ENCODE results near the gene RNF183. TPM values are rescaled to one million over a fixed set of nuclear protein-coding genes. Genes with fewer than 3 reads are reported as not detected.
"Not testable (repeated sequence)": the region's sequence is repeated elsewhere in the genome, so short reads cannot be mapped to it uniquely, and the experiment has no call there.

Gene RNF183
- total RNA-seq, 3 donors from 2014 or later = 0.35 to 1.4 (median 1.1) TPM

- ATAC-seq (peak; percentile 58), DNase-seq (no peak)
- no peak overlapping the region for H3K4me3 ChIP-seq
- TF ChIP-seq, protein P1, sequence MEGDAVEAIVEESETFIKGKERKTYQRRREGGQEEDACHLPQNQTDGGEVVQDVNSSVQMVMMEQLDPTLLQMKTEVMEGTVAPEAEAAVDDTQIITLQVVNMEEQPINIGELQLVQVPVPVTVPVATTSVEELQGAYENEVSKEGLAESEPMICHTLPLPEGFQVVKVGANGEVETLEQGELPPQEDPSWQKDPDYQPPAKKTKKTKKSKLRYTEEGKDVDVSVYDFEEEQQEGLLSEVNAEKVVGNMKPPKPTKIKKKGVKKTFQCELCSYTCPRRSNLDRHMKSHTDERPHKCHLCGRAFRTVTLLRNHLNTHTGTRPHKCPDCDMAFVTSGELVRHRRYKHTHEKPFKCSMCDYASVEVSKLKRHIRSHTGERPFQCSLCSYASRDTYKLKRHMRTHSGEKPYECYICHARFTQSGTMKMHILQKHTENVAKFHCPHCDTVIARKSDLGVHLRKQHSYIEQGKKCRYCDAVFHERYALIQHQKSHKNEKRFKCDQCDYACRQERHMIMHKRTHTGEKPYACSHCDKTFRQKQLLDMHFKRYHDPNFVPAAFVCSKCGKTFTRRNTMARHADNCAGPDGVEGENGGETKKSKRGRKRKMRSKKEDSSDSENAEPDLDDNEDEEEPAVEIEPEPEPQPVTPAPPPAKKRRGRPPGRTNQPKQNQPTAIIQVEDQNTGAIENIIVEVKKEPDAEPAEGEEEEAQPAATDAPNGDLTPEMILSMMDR (IDR thresholded peaks at IDR 0.05) = no peak
- intact Hi-C loops (cut with DNase I, micrococcal nuclease) = no loop called here
- no peaks in the 10 kb centered on the region for H3K4me1 ChIP-seq (ENCODE audit: low read depth)
- no peaks in the 10 kb centered on the region for H3K36me3 ChIP-seq (ENCODE audit: low read depth)
- no peaks in the 10 kb centered on the region for H3K9me3 ChIP-seq
Observed at GRCh38 chr9:113257863-113258262, 45.3 kb downstream of the RNF183 start.

DNA sequence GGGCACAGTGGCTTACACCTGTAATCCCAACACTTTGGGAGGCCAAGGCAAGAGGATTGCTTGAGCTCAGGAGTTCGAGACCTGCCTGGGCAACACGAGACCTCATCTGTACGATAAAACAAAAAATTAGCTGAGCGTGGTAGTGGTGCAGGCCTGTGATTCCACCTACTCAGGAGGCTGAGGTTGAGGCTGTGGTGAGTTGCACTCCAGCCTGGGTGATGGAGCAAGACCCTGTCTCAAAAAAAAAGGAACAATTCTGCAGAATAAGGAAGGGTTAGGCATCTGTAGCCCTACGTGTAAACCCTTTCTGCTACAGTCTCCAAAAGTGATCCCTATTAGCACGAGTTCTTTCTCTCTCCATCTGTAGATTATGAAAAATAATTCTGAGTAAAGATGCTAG lies 47.7 kb downstream of the RNF183 start:
- H3K4me3 ChIP-seq = no peak overlapping the region
- H3K9me3 ChIP-seq = no peaks in the 10 kb centered on the region
- DNase-seq (no peak), ATAC-seq (peak; percentile 28)
- H3K36me3 ChIP-seq (ENCODE audit: low read depth) = no peaks in the 10 kb centered on the region
- intact Hi-C loops (cut with DNase I, micrococcal nuclease) = no loop called here
- H3K4me1 ChIP-seq (ENCODE audit: low read depth) = no peaks in the 10 kb centered on the region
- TF ChIP-seq, protein P1 (IDR thresholded peaks at IDR 0.05) = no peak

GRCh38 chr9:113254991-113255390 lies 48.2 kb downstream of the RNF183 start:
- ATAC-seq (no peak), DNase-seq (no peak)
- TF ChIP-seq, protein P1 (IDR thresholded peaks at IDR 0.05) = no peak
- Histone ChIP-seq H3K9me3 (no peaks in the 10 kb centered on the region), H3K4me1 (ENCODE audit: low read depth) (no peaks in the 10 kb centered on the region), H3K36me3 (ENCODE audit: low read depth) (no peaks in the 10 kb centered on the region), H3K4me3 (no peak overlapping the region)
- intact Hi-C loops (cut with DNase I, micrococcal nuclease) = no loop called here

GRCh38 chr9:113250807-113251206 lies 52.4 kb downstream of the RNF183 start:
- no peaks in the 10 kb centered on the region for H3K9me3 ChIP-seq
- ATAC-seq = no peak
- intact Hi-C loops (cut with DNase I, micrococcal nuclease) = no loop called here
- no peak for DNase-seq
- no peaks in the 10 kb centered on the region for H3K36me3 ChIP-seq (ENCODE audit: low read depth)
- no peak overlapping the region for H3K4me3 ChIP-seq
- H3K4me1 ChIP-seq (ENCODE audit: low read depth) = no peaks in the 10 kb centered on the region
- TF ChIP-seq, protein P1 (IDR thresholded peaks at IDR 0.05) = no peak

DNA sequence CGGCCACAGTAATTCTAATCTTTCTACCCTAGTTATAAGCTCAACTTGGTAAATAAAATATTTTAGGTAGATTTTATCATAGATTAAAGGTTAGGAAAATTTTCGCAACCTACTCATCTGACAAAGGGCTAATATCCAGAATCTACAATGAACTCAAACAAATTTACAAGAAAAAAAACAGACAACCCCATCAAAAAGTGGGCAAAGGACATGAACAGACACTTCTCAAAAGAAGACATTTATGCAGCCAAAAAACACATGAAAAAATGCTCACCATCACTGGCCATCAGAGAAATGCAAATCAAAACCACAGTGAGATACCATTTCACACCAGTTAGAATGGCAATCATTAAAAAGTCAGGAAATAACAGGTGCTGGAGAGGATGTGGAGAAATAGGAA lies 53.5 kb downstream of the RNF183 start:
- H3K36me3 ChIP-seq (ENCODE audit: low read depth); intact Hi-C loops (cut with DNase I, micrococcal nuclease); H3K9me3 ChIP-seq; H3K4me3 ChIP-seq; ATAC-seq; H3K4me1 ChIP-seq (ENCODE audit: low read depth); DNase-seq: not testable (repeated sequence)

DNA sequence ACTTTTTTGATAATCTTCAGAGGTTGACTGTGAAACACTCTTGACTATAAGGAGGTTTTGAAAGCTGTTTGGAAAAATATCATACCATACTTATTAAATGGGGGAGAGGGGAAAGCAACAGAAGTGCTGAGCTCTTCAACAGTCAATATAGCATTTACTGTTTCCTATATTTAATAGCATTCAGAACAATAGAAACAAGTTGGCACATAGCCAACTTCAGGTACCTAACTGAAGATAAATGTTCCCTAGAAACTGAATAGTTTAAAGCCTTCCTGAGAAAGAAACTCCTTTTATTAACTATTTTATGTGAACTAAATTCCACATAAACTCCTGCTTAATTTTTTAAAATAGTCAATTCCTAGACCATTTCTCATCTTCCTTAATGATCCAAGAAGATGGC lies 55.5 kb downstream of the RNF183 start:
- no peaks in the 10 kb centered on the region for H3K4me1 ChIP-seq (ENCODE audit: low read depth)
- no peak for DNase-seq
- no peak for ATAC-seq
- no peaks in the 10 kb centered on the region for H3K9me3 ChIP-seq
- no peak overlapping the region for H3K4me3 ChIP-seq
- TF ChIP-seq, protein P1 (IDR thresholded peaks at IDR 0.05) = no peak
- intact Hi-C loops (cut with DNase I, micrococcal nuclease) = no loop called here
- no peaks in the 10 kb centered on the region for H3K36me3 ChIP-seq (ENCODE audit: low read depth)

Other genes starting within 250 kb of the RNF183 start
- gene ZFP37, start 246.7 kb downstream of the RNF183 start, total RNA-seq = 1 to 10 TPM in 1 of 3 donors, under 1 TPM in 2; 0.43 to 2.7 (median 0.51) TPM
- 10 to 100 TPM; 17.1 to 23.7 (median 17.8) TPM for gene SLC31A2, start 152.4 kb downstream of the RNF183 start, total RNA-seq
- 10 to 100 TPM; 26.6 to 30.9 (median 26.8) TPM for gene FKBP15, start 82.1 kb downstream of the RNF183 start, total RNA-seq
- 10 to 100 TPM; 26.5 to 63.7 (median 34.7) TPM for gene SLC31A1, start 81.8 kb downstream of the RNF183 start, total RNA-seq
- 10 to 100 TPM; 19.3 to 45.8 (median 25.9) TPM for gene CDC26, start 27.8 kb downstream of the RNF183 start, total RNA-seq
- gene PRPF4, start 27.7 kb downstream of the RNF183 start, total RNA-seq = 10 to 100 TPM; 13.2 to 18.4 (median 15.8) TPM
- 1 to 10 TPM; 2.6 to 4.6 (median 3.3) TPM for gene WDR31, start 36.9 kb upstream of the RNF183 start, total RNA-seq
- 10 to 100 TPM in 2 of 3 donors, 1 to 10 TPM in 1; 7.4 to 45.0 (median 26.7) TPM for gene BSPRY, start 46.2 kb upstream of the RNF183 start, total RNA-seq
- 100 to 1,000 TPM in 2 of 3 donors, 10 to 100 TPM in 1; 75.7 to 148 (median 115) TPM for gene HDHD3, start 73.6 kb upstream of the RNF183 start, total RNA-seq
- 10 to 100 TPM; 51.2 to 82.4 (median 56.3) TPM for gene ALAD, start 97.9 kb upstream of the RNF183 start, total RNA-seq
- 10 to 100 TPM; 22.2 to 31.0 (median 28.6) TPM for gene POLE3, start 107.3 kb upstream of the RNF183 start, total RNA-seq
- under 1 TPM in 2 of 3 donors, not detected in 1; 0.20 to 0.55 TPM for gene C9orf43, start 107.4 kb upstream of the RNF183 start, total RNA-seq
- 10 to 100 TPM; 65.9 to 83.8 (median 70.7) TPM for gene RGS3, start 160.4 kb upstream of the RNF183 start, total RNA-seq

All from mucosa of descending colon (tissue), 3 donors.